ENCODE data around the gene CCDC92. TPM values are rescaled to one million over a fixed set of nuclear protein-coding genes. Genes with fewer than 3 reads are reported as not detected.
A peak's percentile ranks its signal among the peaks of the same experiment; 100 is the strongest.
"Not testable (repeated sequence)": the region's sequence is repeated elsewhere in the genome, so short reads cannot be mapped to it uniquely, and the experiment has no call there.

The CCDC92 gene
- total RNA-seq, 1 donor from 2014 or later, result 74.7 TPM

DNA sequence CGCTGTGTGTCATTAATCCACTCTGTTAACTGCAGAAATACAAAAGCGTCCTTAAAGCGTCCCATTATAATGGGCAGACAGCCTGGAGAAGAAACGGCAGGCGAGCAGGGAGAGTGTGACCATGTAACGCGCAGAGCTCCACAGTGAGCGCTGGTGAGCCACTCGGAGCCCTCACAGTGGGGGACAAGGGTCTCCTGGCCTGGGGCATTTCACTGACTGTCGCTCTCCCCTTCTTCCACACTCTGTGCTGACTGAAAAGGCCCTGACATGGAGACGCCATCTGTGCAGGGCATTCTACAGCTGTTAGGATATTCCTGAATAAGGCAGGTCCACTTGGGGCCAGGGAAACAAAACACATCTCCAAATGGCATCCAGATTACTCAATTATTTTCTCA, 24.2 kb downstream of the CCDC92 start:
- no peaks in the 10 kb centered on the region for H3K9me3 Mint-ChIP-seq (ENCODE audit: low read depth)

DNA sequence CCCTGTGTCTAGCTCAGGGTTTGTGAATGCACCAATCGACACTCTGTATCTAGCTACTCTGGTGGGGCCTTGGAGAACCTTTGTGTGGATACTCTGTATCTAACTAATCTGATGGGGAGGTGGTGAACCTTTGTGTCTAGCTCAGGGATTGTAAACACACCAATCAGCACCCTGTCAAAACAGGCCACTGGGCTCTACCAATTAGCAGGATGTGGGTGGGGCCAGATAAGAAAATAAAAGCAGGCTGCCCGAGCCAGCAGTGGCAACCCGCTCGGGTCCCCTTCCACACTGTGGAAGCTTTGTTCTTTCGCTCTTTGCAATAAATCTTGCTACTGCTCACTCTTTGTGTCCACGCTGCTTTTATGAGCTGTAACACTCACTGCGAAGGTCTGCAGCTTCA, 25.1 kb downstream of the CCDC92 start:
- not testable (repeated sequence) for H3K4me3 Mint-ChIP-seq (ENCODE audit: unreplicated experiment); H3K9me3 Mint-ChIP-seq (ENCODE audit: low read depth); H3K36me3 Mint-ChIP-seq (ENCODE audit: low read depth); H3K27me3 Mint-ChIP-seq (ENCODE audit: low read depth); DNase-seq (ENCODE audit: low spot score)
- H3K27ac Mint-ChIP-seq (ENCODE audit: unreplicated experiment), result peak overlapping the region; percentile 54
- peaks cover 61% of the 10 kb centered on the region for H3K4me1 Mint-ChIP-seq (ENCODE audit: low read depth)

More for the DNA sequence above, 24.2 kb downstream of the CCDC92 start:
- Mint-ChIP-seq H3K4me3 (ENCODE audit: unreplicated experiment) (no peak overlapping the region), H3K4me1 (ENCODE audit: low read depth) (peaks cover 60% of the 10 kb centered on the region), H3K36me3 (ENCODE audit: low read depth) (peaks cover 10% of the 10 kb centered on the region), H3K27me3 (ENCODE audit: low read depth) (no peaks in the 10 kb centered on the region), H3K27ac (ENCODE audit: unreplicated experiment) (no peak overlapping the region)
- DNase-seq (ENCODE audit: low spot score), result no peak
- TF ChIP-seq, protein P1, sequence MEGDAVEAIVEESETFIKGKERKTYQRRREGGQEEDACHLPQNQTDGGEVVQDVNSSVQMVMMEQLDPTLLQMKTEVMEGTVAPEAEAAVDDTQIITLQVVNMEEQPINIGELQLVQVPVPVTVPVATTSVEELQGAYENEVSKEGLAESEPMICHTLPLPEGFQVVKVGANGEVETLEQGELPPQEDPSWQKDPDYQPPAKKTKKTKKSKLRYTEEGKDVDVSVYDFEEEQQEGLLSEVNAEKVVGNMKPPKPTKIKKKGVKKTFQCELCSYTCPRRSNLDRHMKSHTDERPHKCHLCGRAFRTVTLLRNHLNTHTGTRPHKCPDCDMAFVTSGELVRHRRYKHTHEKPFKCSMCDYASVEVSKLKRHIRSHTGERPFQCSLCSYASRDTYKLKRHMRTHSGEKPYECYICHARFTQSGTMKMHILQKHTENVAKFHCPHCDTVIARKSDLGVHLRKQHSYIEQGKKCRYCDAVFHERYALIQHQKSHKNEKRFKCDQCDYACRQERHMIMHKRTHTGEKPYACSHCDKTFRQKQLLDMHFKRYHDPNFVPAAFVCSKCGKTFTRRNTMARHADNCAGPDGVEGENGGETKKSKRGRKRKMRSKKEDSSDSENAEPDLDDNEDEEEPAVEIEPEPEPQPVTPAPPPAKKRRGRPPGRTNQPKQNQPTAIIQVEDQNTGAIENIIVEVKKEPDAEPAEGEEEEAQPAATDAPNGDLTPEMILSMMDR (IDR thresholded peaks at IDR 0.05), result no peak

DNA sequence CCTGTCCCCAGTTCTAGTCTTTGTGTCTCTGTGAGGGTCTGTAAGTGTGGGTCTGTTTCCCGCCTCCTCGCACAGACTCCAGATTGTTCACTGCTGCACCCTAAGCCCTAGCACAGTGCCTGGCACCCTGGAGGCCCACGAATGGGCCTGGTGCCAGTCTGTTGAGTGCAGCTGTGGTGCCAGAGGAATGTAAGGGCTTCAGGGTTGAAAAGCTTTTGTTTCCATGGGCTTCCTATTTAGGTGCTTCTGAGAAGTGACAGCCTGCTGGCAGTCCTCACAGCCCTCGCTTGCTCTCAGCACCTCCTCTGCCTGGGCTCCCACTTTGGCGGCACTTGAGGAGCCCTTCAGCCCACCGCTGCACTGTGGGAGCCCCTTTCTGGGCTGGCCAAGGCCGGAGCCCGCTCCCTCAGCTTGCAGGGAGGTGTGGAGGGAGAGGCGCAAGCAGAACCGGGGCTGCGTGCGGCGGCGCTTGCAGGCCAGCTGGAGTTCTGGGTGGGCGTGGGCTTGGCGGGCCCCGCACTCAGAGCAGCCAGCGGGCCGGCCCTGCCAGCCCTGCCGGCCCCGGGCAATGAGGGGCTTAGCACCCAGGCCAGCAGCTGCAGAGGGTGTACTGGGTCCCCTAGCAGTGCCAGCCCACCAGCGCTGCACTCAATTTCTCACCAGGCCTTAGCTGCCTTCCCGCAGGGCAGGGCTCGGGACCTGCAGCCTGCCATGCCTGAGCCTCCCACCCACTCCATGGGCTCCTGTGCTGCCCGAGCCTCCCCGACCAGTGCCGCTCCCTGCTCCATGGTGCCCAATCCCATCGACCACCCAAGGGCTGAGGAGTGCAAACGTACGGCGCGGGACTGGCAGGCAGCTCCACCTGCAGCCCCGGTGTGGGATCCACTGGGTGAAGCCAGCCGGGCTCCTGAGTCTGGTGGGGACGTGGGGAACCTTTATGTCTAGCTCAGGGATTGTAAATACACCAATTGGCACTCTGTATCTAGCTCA, 25.8 kb downstream of the CCDC92 start:
- peak overlapping the region; percentile 54 for H3K27ac Mint-ChIP-seq (ENCODE audit: unreplicated experiment)

DNA sequence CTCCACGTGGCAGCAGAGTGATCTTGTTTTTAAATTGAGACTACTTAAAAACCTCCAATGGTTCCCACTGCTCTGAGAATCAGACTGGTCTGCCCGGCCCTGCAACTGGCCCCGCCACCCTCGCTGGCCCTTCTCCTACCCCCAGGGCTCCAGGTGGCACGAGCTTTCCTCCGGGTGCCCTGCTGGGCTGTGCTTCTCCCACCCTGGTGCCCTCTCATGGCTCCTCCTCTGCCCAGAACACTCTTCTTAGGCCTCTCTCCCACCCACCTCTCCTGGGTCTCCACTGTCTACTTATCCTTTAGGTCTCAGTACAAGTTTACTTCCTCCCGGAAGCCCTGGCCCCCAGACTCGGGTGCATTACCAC, 26.5 kb downstream of the CCDC92 start:
- TF ChIP-seq, protein P1 (IDR thresholded peaks at IDR 0.05), result no peak
- H3K27me3 Mint-ChIP-seq (ENCODE audit: low read depth), result no peaks in the 10 kb centered on the region
- peaks cover 62% of the 10 kb centered on the region for H3K4me1 Mint-ChIP-seq (ENCODE audit: low read depth)
- no peak for DNase-seq (ENCODE audit: low spot score)
- peak overlapping the region; percentile 54 for H3K27ac Mint-ChIP-seq (ENCODE audit: unreplicated experiment)
- peaks cover 20% of the 10 kb centered on the region for H3K36me3 Mint-ChIP-seq (ENCODE audit: low read depth)
- H3K9me3 Mint-ChIP-seq (ENCODE audit: low read depth), result peaks cover 4% of the 10 kb centered on the region
- no peak overlapping the region for H3K4me3 Mint-ChIP-seq (ENCODE audit: unreplicated experiment)

More for the DNA sequence above, 25.8 kb downstream of the CCDC92 start:
- H3K9me3 Mint-ChIP-seq (ENCODE audit: low read depth); H3K27me3 Mint-ChIP-seq (ENCODE audit: low read depth); DNase-seq (ENCODE audit: low spot score); H3K4me3 Mint-ChIP-seq (ENCODE audit: unreplicated experiment): not testable (repeated sequence)
- peaks cover 13% of the 10 kb centered on the region for H3K36me3 Mint-ChIP-seq (ENCODE audit: low read depth)
- peaks cover 61% of the 10 kb centered on the region for H3K4me1 Mint-ChIP-seq (ENCODE audit: low read depth)

DNA sequence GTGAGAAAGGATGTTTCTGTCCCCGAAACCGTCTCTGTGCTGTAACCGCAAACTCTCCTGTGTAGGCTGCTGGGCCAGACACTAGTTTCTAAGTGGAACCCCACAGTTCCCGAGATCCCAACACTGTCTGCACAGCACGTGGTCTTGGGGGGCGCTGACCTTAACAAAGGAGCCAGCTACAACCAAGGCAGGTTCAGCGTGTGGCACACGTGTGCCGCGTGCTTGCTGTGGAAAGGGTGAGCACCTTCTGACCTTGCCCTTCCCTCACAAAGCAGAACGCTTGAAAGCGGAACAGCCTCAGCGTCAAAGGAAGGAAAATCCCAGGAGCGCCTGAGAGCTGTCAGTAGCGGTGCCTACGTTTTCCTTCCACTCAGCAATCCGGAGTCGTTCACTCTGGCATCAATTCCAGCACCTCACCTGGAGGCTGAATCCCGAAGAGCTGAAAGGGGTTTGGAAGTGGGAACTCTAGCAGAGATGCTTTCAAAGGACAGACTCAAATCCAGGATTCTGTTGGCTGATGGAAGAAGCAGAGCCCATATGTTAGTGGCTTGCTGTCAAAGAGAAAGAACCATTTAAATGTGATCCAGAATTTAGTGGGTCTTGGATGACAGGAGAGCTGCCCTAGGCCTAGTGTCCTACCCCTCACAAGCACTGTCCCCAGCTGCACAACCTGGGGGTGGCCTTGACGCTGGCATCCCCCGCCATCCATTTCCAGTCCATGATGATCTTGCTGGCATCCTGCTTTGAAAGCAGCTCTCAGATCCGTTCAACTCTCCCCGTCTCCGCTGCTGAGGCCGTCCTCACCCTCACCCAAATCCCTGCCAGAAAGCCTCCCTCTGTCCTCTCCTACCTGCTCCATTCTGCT, 27.1 kb downstream of the CCDC92 start:
- peaks cover 4% of the 10 kb centered on the region for H3K9me3 Mint-ChIP-seq (ENCODE audit: low read depth)
- DNase-seq (ENCODE audit: low spot score), result no peak
- H3K4me1 Mint-ChIP-seq (ENCODE audit: low read depth), result peaks cover 55% of the 10 kb centered on the region
- H3K4me3 Mint-ChIP-seq (ENCODE audit: unreplicated experiment), result no peak overlapping the region
- no peaks in the 10 kb centered on the region for H3K27me3 Mint-ChIP-seq (ENCODE audit: low read depth)
- peaks cover 20% of the 10 kb centered on the region for H3K36me3 Mint-ChIP-seq (ENCODE audit: low read depth)
- TF ChIP-seq, protein P1 (IDR thresholded peaks at IDR 0.05), result no peak
- no peak overlapping the region for H3K27ac Mint-ChIP-seq (ENCODE audit: unreplicated experiment)

DNA sequence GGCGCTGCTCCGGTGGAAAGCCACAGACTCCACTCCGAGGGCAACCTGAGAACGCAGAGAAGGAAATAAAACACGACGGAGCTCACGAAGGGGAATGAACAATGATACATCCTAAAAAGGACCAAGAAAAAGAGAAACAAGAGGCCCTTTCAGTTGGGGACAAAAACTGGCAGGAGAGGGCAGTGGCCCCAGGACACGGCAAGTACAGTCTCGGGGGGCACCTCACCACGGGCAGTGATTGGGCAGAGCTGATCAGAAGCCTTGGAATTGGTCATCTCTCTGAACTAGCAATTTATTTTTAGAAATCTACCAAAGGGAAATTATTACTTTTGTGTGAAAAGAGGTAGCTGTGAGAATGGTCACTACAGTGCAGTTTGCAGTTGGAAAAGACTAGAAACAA, 27.9 kb downstream of the CCDC92 start:
- H3K27me3 Mint-ChIP-seq (ENCODE audit: low read depth), result no peaks in the 10 kb centered on the region
- H3K4me1 Mint-ChIP-seq (ENCODE audit: low read depth), result peaks cover 49% of the 10 kb centered on the region
- peaks cover 21% of the 10 kb centered on the region for H3K36me3 Mint-ChIP-seq (ENCODE audit: low read depth)
- no peak overlapping the region for H3K27ac Mint-ChIP-seq (ENCODE audit: unreplicated experiment)
- DNase-seq (ENCODE audit: low spot score), result no peak
- H3K4me3 Mint-ChIP-seq (ENCODE audit: unreplicated experiment), result no peak overlapping the region
- TF ChIP-seq, protein P1 (IDR thresholded peaks at IDR 0.05), result no peak
- peaks cover 4% of the 10 kb centered on the region for H3K9me3 Mint-ChIP-seq (ENCODE audit: low read depth)
